Left ventricle myocardium superior (tissue), 1 donor: ENCODE results near the gene OSTF1. TPM values are rescaled to one million over a fixed set of nuclear protein-coding genes. Genes with fewer than 3 reads are reported as not detected.

Source experiments
- ATAC-seq: fragments of 200-7000 bp; cut with Tn5 transposase; one replicate; pipeline ENCODE4 v1.9.1; 2020; ENCODE audit warnings: mild to moderate bottlenecking, moderate library complexity
- DNase-seq: peaks from one replicate; pipeline ENCODE4 v3.0.0-alpha.2; 2020
- intact Hi-C: fragments of 100-400 bp; cut with micrococcal nuclease; formaldehyde crosslinking; loops from one replicate; pipeline ENCODE4 v1.11.0; 2022
- long read RNA-seq: library from polyadenylated mRNA; unstranded; transcript quantifications from one replicate; pipeline ENCODE4 v2.0.0, GENCODE V29; 2021
- total RNA-seq: library from RNA; stranded (reverse); fragmentation: NEBNext Ultra II Directional; extraction: Animal tissue kit (Norgen Biotek cat#: 25700); gene quantifications from one replicate; pipeline ENCODE4 v1.2.1, GENCODE V29; 2021
- donor health status: DM: no; HTN: yes; CAD: no; lungs with severe emphysema.

The OSTF1 gene
- 21.6 TPM for total RNA-seq
- long read RNA-seq, transcript OSTF1-201 (10 exons, 1,319 nt) = major isoform, 46 of 52 reads
- long read RNA-seq, partial matches to known transcripts = 0 of 52 reads
- long read RNA-seq, other reads (novel, unspliced or antisense) = 6 of 52 reads

- intact Hi-C loops = no loop called here
- DNase-seq (peak; percentile 99), ATAC-seq (peak; percentile 96)
These were observed at the start of gene OSTF1, which contains the start of gene NMRK1 for GRCh38 chr9:75087824-75088645. OSTF1 (plus strand) TSS chr9:75088514; CDS start chr9:75088693, 179 bp downstream. NMRK1 (minus strand) TSS chr9:75088155; CDS start chr9:75083115, 5,040 bp downstream.

DNA sequence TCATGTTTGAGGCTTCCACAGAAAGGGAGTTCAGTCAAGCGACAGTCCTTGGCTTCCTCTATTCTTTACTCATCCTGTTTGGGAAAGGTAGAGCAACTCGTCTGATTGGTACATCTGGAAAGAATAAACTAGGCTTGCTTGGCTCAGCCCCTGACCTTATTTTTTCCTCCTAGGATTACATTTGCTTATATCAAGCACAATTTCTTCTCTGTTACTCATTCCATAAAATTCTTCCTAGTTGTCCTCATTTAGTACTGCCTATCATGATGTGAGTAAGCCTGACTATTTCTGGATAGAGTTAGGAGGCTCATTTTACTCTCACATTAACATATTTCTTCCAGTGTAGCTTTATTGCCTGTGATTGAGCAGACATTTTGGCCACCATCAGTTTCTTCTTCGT, 49.3 kb upstream of the OSTF1 start:
- intact Hi-C loops = no loop called here
- DNase-seq (no peak), ATAC-seq (no peak)

- DNase-seq (no peak), ATAC-seq (no peak)
- intact Hi-C loops = no loop called here
These were observed 48.5 kb upstream of the OSTF1 start for GRCh38 chr9:75039801-75040200.

- DNase-seq = no peak
- intact Hi-C loops = no loop called here
- no peak for ATAC-seq
These were observed 47.3 kb upstream of the OSTF1 start for GRCh38 chr9:75041041-75041440.

GRCh38 chr9:75046725-75047345, 41.5 kb upstream of the OSTF1 start:
- DNase-seq = no peak

DNA sequence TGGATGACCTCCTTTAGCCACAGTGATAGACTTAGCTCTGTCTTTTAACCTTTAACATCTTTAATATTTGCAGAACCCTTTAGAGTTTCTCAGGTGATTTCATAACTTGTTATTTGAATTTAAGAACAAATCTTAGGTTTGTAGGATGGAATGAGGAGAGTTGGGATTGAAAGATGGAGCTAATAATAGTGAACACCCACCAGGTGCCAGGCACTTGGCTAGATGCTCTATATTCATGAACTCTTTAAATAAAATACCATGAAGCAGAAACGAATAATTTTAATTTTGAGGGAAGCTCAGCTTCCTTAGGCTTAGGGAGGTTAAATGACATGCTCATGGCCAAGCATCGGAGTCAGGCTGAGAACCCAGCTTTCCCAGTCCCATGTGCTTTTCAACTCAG, 40.8 kb upstream of the OSTF1 start:
- no peak for DNase-seq
- no peak for ATAC-seq
- intact Hi-C loops = no loop called here

More at GRCh38 chr9:75046725-75047345, 41.5 kb upstream of the OSTF1 start:
- no peak for ATAC-seq
- intact Hi-C loops = no loop called here

DNA sequence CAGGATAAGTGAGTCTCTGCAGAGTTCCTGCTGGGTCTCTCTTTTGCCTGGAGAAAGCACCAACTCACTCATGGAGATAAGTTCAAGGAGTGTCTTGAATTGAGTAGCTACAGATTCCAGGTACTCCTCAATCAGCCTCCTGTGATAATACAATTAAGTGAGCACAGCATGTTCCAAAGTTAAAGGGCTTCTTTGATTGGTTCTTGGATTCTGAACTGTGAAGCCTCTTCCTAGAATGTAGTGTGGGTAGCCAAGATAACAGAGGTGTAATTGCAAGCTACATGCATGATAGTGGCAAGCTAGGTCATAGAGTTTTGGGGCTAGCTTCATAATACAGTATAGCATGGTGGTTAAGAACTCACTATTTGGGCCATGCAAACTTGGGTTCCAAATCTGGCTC, 37.0 kb upstream of the OSTF1 start:
- no peak for ATAC-seq
- intact Hi-C loops = no loop called here
- no peak for DNase-seq

DNA sequence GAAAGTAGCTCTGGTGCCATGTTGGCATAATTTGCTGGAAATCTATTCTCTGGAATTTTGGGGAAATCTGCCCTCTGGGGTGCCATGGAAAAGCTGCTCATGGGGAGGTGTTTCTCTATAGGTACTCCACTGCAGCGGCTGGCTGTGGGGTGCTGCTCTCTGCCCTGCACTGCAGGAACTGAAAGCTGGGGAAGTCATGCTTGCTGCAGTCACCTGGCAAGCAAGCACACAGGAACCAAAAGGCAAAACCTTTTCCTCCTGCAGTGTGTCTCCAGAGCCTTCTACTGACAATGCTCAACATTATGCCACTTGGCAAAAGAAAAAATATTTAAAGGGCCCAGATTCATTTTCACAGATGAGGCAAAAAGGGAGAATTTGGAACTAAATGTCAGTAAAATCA, 34.4 kb upstream of the OSTF1 start:
- ATAC-seq (no peak), DNase-seq (no peak)
- intact Hi-C loops = no loop called here

DNA sequence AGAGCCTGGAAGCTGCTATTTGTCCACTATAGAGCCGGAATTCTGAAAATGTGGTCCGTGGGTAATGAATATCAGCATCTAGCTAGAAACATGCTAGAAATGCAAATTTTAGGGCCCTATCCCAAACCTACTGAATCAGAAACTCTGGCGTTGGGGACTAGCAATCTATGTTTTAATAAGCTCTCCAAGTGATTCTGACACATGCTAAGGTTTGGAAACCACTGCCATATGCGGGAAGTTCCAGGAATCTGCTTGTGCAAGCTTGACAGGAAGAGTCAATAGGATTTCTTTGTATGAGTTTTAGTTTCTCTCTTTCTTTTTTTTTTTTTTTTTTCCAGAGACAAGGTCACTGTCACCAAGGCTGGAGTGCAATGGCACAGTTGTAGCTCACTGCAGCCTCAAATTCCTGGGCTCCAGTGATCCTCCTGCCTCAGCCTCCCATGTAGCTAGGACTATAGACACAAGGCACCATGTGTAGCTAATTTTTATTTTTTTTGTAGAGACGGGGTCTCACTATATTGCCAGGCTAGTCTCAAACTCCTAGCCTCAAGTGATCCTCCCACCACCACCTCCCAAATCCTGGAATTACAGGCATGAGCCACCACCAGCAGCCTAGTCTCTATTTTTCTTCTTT, 33.8 kb upstream of the OSTF1 start:
- intact Hi-C loops = no loop called here

GRCh38 chr9:75061169-75061568, 27.1 kb upstream of the OSTF1 start:
- ATAC-seq (no peak), DNase-seq (no peak)
- intact Hi-C loops = no loop called here

More for the DNA sequence above, 33.8 kb upstream of the OSTF1 start:
- DNase-seq (no peak), ATAC-seq (no peak)

GRCh38 chr9:75063556-75064305, 24.6 kb upstream of the OSTF1 start:
- intact Hi-C loops = no loop called here
- ATAC-seq (no peak), DNase-seq (no peak)

DNA sequence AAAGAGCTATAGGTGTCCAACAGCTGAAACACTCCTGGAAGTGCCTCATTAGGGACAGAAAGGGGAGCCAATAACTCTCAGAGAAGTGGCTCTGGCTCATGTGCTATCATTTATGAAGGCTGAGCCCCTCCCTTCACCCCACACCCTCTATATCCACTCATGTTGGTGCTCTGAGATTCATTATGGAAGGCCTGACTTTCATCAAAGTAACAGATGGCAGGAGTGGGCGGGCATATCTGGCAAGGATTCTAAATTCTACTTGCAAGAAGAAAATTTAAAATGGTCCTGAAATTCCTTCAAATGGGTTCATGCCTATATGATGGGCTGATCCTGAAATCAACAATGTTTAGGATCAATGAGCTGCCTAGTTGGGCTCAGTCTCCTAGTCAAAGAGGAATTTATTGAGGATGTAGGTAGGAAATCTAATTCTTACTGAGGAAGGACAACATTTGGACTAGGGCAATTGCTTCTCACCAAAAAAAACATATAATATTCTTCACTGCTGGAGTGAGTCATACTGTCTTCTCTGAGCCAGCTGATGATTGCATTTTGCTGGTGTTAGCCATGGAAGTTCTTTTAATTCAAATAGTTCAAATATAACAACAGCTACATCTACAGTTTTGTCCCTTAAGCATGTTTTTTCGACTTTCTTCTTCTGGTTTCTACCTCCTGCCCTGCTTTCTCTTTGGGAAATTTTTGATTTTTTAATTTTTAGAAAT, 23.8 kb upstream of the OSTF1 start:
- ATAC-seq = peak; percentile 51
- intact Hi-C loops = no loop called here

DNA sequence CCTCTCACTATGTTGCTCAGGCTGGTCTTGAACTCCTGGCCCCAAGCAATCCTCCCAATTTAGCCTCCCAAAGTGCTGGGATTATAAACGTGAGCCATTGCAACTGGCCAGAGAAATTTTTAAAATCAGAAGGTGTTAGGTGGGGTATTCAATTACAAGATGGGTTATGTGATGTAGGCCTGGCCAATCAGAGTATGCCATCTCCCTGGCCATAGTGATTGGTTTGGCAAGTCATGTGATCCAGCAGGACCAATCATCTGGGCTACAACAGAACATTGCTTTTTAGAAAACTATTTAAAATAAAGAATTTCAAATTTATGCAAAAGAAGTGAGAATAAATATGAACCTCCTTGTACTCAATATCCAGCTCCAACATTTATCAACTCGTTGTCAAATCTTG, 22.8 kb upstream of the OSTF1 start:
- ATAC-seq (no peak), DNase-seq (no peak)
- intact Hi-C loops = no loop called here

More for the DNA sequence above, 23.8 kb upstream of the OSTF1 start:
- DNase-seq = no peak

GRCh38 chr9:75067894-75068293, 20.4 kb upstream of the OSTF1 start:
- ATAC-seq (no peak), DNase-seq (no peak)
- intact Hi-C loops = no loop called here

DNA sequence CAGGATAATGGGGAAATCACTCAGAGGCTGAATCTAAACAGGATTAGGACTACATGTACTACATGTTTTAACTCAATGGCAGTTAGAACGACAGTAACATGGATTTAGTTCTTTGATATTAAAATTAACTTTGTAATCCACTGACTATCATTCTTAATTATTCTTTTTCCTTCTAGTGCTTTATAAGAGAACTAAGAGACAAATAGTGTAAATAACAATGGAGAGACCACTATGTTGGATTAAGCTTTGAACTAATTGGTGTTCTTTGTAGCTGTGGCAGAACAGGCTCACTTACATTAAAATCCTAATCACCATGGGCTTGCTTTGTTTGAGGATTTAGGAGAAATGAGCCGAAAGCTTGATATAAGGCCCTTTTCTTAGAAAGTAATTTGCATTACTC, 19.1 kb upstream of the OSTF1 start:
- intact Hi-C loops = no loop called here
- no peak for ATAC-seq
- no peak for DNase-seq

DNA sequence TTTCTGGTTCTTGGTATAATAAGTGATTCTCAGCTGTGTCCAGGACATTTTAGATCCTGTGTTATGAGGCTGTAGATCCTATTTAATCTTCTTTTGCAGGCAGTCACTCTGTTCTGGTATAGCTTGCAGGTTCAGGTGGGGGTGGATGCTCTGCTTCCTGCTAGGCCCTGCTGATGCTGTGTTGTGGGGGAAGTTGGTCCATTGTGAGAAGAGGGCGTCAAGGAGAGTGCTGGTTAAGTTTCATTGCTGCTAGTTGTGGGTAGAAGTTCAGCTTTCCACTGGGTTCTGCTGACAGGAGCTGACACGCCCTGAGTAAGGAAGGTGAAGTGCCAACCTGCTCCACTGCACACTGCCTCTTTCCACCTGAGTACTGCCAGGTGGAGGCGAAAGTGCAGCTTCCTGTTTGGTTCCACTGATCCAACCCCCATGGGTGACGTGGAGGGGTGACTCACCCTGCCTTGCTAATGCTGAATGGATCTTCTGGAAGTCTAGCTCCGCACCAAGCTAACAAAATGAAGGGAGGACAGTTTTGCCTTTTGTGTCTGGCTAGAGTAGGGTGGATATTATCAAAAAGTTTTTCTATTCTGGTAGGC, 16.7 kb upstream of the OSTF1 start:
- no peak for ATAC-seq
- intact Hi-C loops = loop anchor here (10.0 kb wide), 1 partner anchor 47 kb away; the partner anchor contains the start of gene CARNMT1
- no peak for DNase-seq

GRCh38 chr9:75072895-75073294, 15.4 kb upstream of the OSTF1 start:
- no peak for ATAC-seq
- intact Hi-C loops = loop anchor here (10.0 kb wide), 1 partner anchor 48 kb away; the partner anchor contains the start of gene CARNMT1
- DNase-seq = no peak

DNA sequence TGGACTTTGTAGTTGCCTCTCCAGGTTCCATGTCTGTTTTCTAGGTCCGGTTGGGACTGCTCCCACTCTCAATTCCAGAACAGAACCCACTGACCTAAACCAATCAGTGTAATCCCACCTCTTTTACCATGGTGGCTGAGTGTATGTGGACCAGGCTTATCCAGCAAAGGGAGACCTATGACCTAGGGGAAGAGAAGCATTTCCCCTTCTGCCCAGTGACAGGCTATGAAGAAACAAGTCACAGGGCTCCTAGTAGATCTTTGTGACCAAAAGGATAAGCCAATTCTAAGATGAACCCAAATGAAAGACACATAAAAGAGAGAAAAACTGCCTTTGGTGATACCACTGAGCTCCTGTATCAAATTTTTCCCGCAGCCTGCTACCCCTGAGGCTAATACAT, 6.7 kb upstream of the OSTF1 start:
- no peak for ATAC-seq
- intact Hi-C loops = no loop called here
- no peak for DNase-seq
